Liver (tissue), 3 donors: ENCODE results near the gene PODXL2.

Experiments used
- ATF3 ChIP-seq: IDR thresholded peaks from 2 replicates; pipeline ENCODE4 v1.6.1; 2016; ENCODE audit warnings: antibody characterized with exemption
- CTCF ChIP-seq: fragments of 150-350 bp; IDR thresholded peaks from 2 replicates; pipeline ENCODE4 v1.5.1; 2017; ENCODE audit warnings: improper control_type of control experiment, low read depth, low read length; ENCODE audit not compliant: missing input control
- EGR1 ChIP-seq, 2 donors: IDR thresholded peaks; 2 replicates each; pipeline ENCODE4 v1.6.1; 2016 to 2018; ENCODE audit warnings: antibody characterized with exemption in 2 of 2, low read depth in 2 of 2
- FOXA1 ChIP-seq: IDR thresholded peaks from 2 replicates; pipeline ENCODE4 v1.6.1; 2016; ENCODE audit warnings: antibody characterized with exemption
- FOXA2 ChIP-seq: IDR thresholded peaks from 2 replicates; pipeline ENCODE4 v1.6.1; 2016; ENCODE audit warnings: antibody characterized with exemption
- GABPA ChIP-seq, 2 donors: IDR thresholded peaks in 1 of 2; conservative IDR thresholded peaks in 1 of 2; 2 replicates each; pipeline ENCODE4 v1.6.1; 2016; ENCODE audit warnings: antibody characterized with exemption in 2 of 2, mild to moderate bottlenecking in 1 of 2, moderate library complexity in 1 of 2
- JUND ChIP-seq, 2 donors: IDR thresholded peaks; 2 replicates each; pipeline ENCODE4 v1.6.1; 2016; ENCODE audit warnings: antibody characterized with exemption in 2 of 2
- MAX ChIP-seq: IDR thresholded peaks from 2 replicates; pipeline ENCODE4 v1.6.1; 2016; ENCODE audit warnings: antibody characterized with exemption
- RAD21 ChIP-seq, 2 donors: IDR thresholded peaks; 2 replicates each; pipeline ENCODE4 v1.6.1; 2016; ENCODE audit warnings: antibody characterized with exemption in 2 of 2, mild to moderate bottlenecking in 2 of 2
- REST ChIP-seq: IDR thresholded peaks from 2 replicates; pipeline ENCODE4 v1.6.1; 2016; ENCODE audit warnings: antibody characterized with exemption, mild to moderate bottlenecking
- RXRA ChIP-seq, 2 donors: IDR thresholded peaks; 2 replicates each; pipeline ENCODE4 v1.6.1; 2017 to 2018; ENCODE audit warnings: antibody characterized with exemption in 2 of 2, mild to moderate bottlenecking in 1 of 2
- TAF1 ChIP-seq: conservative IDR thresholded peaks from 2 replicates; pipeline ENCODE4 v1.6.1; 2016; ENCODE audit warnings: antibody characterized with exemption, mild to moderate bottlenecking
- YY1 ChIP-seq: IDR thresholded peaks from 2 replicates; pipeline ENCODE4 v1.6.1; 2016; ENCODE audit warnings: antibody characterized with exemption, mild to moderate bottlenecking
- donor health status: healthy.
- donor health status: healthy.

GRCh38 chr3:127647845-127648204 lies 18.8 kb downstream of the PODXL2 start:
- no peak for TF ChIP-seq CTCF
- no peak for TF ChIP-seq YY1
- no peak for TF ChIP-seq MAX
- TF ChIP-seq GABPA (IDR thresholded peaks at IDR 0.05 in 1 of 2, conservative IDR thresholded peaks at IDR 0.05 in 1 of 2) = no peak
- no peak for TF ChIP-seq ATF3
- no peak for TF ChIP-seq TAF1
- TF ChIP-seq FOXA2 = no peak
- TF ChIP-seq RAD21 (IDR thresholded peaks at IDR 0.05) = no peak
- TF ChIP-seq FOXA1 = no peak
- no peak for TF ChIP-seq RXRA (IDR thresholded peaks at IDR 0.05)
- no peak for TF ChIP-seq JUND (IDR thresholded peaks at IDR 0.05)
- no peak for TF ChIP-seq REST
- TF ChIP-seq EGR1 (IDR thresholded peaks at IDR 0.05; ENCODE audit: low read depth in 2 of 2) = no peak
